GM21723 (cell line): ENCODE measurements around the gene MEF2C.
A peak's percentile ranks its signal among the peaks of the same experiment; 100 is the strongest.

Source experiments
- ATAC-seq: cut with Tn5 transposase; IDR thresholded peaks from one replicate; pipeline ENCODE4 v1.9.1; 2021; ENCODE audit warnings: mild to moderate bottlenecking, moderate library complexity; ENCODE audit not compliant: unreplicated experiment

MEF2C gene

DNA sequence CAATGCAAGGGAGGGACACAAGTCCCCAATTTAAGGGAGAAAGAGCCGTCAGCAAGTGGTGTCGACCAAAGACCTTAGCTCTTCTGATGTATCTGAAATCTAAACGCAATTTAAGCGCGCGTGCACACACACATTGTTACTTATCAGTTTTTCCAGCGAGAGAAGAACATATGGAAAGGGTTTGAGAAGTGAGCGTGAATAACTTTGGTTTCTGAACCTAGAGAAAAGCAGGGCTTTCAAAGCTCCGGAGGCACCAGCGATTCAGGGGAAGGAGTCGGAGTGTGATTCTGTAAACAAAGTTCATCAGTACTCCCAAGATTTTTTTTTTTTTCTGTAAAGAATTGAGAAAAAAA, 191.8 kb downstream of the MEF2C start:
- ATAC-seq = no peak

GRCh38 chr5:88690409-88691229, 192.4 kb downstream of the MEF2C start:
- peak; percentile 92 for ATAC-seq

GRCh38 chr5:88689668-88690408, 193.1 kb downstream of the MEF2C start:
- ATAC-seq = no peak

DNA sequence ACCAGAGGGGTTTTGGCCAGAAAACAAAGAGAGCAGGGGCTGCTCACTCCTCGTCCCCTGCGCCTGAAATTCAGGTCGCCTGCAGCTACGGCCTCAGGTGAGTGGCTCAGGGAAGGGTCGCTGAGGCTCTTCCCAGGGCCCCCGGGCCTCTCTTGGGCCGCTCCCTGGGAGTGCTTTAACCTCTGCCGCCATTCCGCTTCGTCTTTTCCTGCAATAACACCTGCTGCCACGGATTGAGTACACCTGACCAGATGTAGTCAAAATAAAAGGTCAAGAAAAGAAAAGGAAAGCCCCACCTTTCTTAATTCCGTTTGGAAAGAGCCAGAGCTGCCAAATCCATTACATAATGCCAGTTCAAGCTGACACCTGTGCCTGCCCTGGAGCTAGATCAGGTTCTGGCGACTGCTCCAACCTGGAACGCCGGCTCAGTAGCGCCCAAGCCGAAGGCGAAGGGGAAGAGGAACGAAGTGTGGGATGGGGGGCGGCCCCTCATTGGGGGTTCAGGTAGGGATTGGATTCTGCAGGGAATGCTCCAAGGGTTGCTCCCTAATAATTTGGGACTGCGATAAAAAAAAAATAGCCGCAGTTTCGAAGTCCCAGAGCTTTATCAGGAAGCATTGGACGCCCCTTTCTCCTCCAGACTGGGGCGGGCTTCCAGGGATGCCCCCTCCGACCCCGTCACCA, 193.9 kb downstream of the MEF2C start:
- no peak for ATAC-seq

DNA sequence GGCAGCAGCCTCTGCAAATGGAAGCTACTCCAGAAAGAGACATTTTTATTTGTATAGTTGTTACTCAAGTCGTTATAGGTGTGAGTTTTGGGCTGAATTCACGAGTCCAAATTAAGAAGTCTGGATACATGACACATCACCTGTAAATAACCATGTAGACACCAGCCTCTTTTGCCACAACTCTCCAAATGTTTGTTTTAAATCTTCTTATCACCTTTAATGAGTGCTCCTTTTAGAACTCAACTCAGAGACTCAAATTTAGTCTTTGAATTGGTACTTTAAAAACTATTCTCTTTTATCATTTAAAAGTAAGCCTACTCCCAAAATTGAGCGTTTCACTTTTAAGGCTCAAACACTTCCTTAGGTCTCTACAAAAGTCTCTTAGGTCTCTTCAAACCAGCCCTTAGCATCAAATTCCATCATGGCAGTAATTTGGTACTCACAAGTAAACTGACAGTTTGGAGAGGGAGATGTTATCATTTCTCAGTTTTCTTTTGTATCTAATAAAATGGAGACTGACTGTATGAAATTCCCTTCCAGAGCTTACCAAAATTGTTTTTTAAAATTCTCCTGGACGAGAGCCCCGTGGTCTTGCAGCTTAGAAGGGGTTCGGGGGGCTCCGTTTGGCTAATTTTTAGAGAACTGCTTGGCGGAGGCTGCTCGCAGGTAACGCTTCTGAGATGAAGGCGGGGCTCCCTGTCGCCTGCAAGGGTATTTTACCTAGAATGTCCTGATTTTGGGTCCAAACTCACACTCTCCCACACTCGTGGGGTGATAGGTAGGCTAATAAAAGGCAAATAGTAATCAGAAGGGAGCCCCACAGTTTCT, 194.6 kb downstream of the MEF2C start:
- no peak for ATAC-seq

DNA sequence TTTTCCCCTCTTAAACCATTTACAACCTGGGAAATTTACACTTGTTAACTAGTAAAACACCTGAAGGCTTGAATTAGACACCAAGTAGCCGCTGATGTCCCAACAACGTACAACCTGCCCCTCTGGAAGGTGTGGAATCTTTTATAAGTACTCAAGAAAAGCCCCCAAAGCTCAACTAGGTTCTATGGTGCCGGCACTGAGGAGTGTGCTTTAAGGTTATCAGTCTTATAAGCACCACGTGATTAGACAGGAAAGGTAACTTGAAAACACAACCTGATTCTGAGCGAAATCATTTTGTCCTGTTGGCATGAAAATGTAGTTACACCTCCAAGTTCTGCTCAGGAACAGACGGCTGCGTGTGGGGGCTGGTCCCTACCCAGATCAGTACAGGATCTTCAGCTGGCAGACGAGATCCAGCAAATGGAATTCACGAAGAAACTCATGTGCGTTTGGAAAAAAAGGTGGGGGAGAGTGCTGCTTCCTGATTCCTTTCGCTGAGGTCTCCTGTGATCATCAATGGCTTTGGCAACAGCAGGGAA, 195.5 kb downstream of the MEF2C start:
- ATAC-seq = no peak

GRCh38 chr5:88686726-88687125, 196.3 kb downstream of the MEF2C start:
- no peak for ATAC-seq

DNA sequence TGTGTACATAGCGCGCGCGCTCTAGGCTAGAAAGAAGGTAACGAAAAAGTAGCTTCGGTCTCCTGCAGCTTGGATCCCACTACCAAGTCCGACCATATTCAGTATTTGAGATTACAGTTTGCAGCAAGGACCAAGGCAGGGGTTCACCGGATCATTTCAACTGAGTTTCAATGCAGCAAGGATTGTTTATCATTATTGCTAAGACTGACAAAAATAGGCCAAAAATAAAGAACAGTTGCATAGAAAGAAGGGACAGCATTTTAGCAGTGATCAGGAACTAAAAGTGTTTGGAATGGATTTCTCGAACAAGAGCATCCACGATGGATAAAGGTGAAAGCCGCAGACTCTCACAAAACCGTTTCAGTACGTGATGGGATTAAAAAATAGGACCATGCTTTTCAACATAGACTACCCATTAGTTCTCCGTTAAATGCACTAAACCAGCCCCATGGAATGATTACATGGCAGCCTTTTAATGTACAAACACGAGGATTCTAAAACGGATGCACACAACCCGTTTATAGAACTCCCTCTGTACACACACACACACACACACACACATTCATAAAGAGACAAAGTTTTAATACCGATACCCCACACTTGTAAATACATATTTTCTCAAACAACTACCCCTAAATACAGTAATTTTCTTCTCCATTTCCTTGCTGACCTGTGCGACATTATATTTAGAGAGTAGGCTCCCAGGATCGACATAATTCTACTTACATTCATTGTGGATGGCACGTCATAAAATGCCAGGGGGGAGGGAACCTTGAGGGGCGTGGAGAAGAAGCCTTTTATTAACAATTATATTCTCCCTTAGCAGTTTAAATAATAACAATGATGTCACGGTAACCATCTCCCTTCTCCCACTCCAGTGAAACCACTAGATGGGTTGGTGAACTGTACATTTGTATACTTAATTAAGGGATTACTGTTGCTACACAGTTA, 197.1 kb downstream of the MEF2C start:
- no peak for ATAC-seq

- ATAC-seq = peak; percentile 44
Observed at GRCh38 chr5:88683506-88684135, 199.4 kb downstream of the MEF2C start.

DNA sequence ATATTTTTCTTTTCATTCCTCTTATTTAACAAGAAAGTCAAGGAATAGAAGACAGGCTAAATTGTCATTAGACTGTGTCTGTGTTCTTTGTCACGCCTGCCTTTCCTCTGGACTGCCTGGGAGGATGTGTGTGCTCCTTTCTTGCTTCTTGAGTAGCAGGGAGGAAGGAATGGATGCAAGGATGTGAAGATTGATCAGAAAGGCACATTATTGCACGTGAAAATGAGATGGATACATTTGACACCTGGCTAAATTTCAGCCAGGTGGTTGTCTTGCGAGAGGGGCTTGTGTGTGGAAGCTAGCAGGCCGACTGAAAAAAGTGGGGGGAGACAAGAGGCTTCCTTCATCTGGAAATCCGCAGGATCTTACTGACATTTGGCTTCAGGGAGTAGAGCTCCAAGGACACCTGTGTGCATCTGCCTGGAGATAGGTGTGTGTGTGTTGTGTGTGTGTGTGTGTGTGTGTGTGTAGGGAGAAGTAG, 200.1 kb downstream of the MEF2C start:
- no peak for ATAC-seq

- no peak for ATAC-seq
Observed at GRCh38 chr5:88682131-88682530, 200.9 kb downstream of the MEF2C start.

GRCh38 chr5:88681211-88681803, 201.7 kb downstream of the MEF2C start:
- no peak for ATAC-seq

- peak; percentile 76 for ATAC-seq
Observed at GRCh38 chr5:88680253-88681132, 202.5 kb downstream of the MEF2C start.

- no peak for ATAC-seq
Observed at GRCh38 chr5:88679638-88680037, 203.3 kb downstream of the MEF2C start.

DNA sequence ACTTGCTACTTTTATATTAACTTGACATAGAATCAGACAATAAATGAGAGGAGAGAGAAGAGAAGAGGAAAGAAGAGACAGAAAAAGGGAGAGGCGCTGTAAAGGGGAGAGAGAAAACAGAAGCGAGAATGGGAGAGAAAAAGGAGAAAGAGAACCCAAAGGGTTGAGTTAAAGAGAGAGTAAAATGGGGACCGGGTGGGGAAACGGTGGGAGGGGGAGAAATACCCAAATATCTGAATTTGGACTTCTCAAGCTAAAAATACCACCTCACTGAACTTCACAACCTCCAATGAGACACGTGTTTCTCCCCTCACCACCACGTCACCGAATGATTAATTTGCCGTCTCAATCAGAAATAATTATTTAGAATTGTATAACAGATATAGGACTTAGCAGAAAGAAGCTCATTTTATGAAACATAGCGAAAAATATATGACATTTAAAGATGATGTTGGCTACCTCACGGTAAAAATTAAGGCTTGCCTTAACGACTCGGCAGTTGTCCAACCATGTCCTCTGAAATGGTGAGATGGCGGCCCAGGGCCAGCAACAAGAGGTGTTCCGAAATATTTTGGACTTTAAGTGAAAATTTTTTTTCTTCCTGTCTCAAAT, 204.1 kb downstream of the MEF2C start:
- no peak for ATAC-seq

DNA sequence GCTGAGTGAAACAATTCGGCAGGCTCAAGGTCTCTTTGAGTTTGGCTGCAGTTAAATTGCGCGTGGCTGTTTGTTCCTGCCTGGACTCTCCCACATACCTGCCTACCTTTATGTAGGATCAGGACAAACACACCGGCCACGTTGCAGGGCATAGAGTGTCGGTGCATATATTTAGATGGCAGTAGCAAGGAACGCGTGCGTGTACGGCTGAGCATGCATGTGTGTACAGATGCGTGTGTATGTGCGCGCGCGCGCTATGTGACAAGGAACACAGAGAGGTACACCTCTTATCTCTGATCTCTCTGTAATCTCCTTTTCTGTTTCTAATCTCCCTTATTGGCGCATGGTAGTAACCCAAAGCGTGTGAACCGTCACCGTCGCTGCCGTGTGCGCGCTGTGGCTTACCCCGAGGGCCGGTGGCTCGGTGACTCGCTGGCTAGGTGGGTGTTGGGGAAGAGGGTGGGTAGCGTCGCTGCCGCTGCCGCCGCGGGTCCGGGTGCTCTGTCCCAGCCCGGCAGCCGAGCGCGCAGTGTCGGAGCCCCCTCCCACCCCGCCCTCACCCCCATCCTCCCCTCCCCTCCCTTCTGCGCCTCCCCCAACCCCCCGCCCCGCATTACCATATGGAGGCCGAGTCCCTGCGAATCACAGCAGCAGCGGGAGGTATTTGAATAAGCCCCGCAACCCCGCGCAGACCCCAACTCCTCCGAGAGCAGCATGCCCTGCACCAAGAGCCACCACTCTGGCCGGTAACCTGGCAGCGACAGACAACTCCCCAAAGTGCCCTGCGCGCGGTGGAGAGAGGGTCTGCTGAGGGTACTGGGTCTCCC, 204.8 kb downstream of the MEF2C start:
- no peak for ATAC-seq
